OCI-LY7 (cell line): Measurements from ENCODE around the gene PCDHB15.
"Not testable (repeated sequence)": the region's sequence is repeated elsewhere in the genome, so short reads cannot be mapped to it uniquely, and the experiment has no call there.

Experiments used
- CTCF ChIP-seq: fragments of 200-600 bp; sonication (generic); conservative IDR thresholded peaks from 2 replicates; pipeline ENCODE4 v1.5.1; 2014; ENCODE audit warnings: mild to moderate bottlenecking, antibody characterized with exemption, low read length, moderate library complexity, mixed read lengths
- EZH2phosphoT487 ChIP-seq: fragments of 200-600 bp; sonication (generic); IDR thresholded peaks from 2 replicates; pipeline ENCODE4 v1.6.1; 2018; ENCODE audit warnings: low read depth, borderline replicate concordance, mild to moderate bottlenecking, mixed run types, antibody characterized with exemption, low read length, moderate library complexity, mixed read lengths

- not testable (repeated sequence) for TF ChIP-seq EZH2phosphoT487, CTCF
These were observed 9.3 kb upstream of the PCDHB15 start for GRCh38 chr5:141235922-141236321.
